HG03139 (cell line): ENCODE data around the gene ACADVL.
"Not testable (repeated sequence)": the region's sequence is repeated elsewhere in the genome, so short reads cannot be mapped to it uniquely, and the experiment has no call there.

Experiments
- ATAC-seq: cut with Tn5 transposase; IDR thresholded peaks from one replicate; pipeline ENCODE4 v1.9.1; 2021; ENCODE audit not compliant: unreplicated experiment

The ACADVL gene

DNA sequence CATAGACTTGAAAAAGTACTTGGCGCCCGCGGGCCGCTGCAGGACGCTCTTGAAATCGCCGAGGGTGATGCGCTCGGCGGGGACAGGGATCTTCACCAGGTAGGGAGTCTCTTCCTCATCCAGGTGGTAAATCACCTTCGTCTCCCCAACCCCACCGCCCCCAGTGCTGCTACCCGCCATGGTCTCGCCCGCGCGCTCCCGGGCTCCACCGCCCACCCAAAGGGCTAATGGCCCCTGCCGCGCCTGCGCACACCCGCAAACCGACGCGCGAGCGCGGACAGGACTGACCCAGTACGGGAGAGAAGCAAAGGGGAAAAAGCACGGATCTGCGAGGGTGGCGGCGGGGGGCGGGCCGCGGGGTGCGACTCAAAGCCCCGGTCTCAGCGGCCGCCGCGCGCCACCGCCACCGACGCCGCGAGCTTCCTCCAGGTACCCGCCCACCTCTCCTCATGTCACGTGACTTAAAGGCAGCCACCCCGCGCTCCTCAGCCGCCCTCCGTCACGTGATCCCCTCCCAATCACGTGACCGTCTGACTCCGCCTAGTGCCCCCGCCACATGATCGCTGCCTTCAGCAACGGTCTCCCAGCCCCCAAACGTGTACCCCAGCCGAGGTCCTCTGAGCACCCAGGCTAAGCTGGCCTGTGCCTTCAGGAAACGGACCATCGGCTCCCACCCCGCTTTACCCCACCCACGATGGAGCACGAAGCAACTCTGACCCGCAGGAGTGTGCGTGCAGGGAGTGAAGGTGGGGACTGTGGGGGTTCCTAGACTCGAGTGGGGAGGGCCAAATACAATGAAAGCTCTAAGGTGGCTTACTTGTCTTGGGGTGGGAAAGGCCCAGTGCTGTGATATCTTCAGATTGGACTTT lies 14.6 kb downstream of the ACADVL start, which contains the start of gene DVL2:
TSS of gene DVL2 (minus strand) at position 435 of the 869 bp plus-strand sequence. CDS start at position 180, 255 bp downstream.
- ATAC-seq: peak; percentile 48

- ATAC-seq: no peak
Observed at GRCh38 chr17:7235693-7236665, 16.2 kb downstream of the ACADVL start.

DNA sequence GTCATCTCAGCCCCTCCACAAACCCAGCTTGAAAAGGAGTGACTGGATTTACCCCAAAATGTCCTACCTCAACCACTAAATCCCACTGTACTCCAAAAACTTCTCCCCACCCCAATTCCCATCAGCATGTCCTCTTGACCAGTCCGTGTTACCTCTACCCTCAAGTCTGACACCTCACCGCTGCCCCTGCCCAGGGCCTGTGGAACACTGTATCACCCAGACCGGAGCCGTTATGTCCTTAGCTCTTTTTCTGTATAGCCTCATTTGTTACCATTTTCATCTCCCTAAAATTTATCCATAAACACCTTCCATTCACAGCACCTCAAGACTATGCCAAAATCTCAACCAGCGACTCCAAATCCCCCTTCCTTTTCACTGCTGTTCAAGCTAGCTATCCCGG lies 17.1 kb downstream of the ACADVL start:
- no peak for ATAC-seq

- ATAC-seq: no peak
Observed at GRCh38 chr17:7237266-7237760, 17.6 kb downstream of the ACADVL start.

- ATAC-seq: no peak
Observed at GRCh38 chr17:7237761-7238419, 18.2 kb downstream of the ACADVL start.

DNA sequence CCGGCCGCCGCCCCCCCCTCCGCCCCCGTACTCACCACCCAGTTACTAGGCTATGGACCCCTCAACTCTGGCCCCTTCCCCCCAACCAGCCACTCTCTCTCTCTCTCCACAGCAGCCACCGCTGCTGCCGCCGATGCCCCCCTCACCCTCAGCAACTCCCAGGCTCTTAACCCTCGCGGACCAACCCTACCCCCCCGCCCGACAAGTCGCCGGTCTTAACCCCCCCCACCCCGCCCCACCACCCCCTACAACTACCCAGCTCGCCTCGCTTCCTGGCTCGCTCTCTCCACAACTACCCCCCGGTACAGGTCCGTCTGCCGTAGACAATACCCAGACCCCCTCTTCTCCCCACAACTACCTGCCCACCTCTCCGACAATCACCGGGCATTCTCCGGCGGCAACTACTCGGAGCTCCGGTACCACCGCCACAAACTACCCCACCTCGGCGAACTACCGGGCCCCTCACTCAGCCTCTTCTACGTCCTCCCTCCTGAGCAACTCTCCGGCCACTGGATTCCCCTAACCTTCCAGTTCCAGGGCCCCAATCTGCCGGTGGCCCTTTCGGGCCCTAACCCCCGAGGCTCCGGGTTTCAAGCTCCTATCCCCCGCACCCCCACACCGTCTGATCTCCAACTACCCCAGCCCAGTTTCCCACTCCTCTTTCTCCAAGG lies 18.8 kb downstream of the ACADVL start:
- no peak for ATAC-seq

DNA sequence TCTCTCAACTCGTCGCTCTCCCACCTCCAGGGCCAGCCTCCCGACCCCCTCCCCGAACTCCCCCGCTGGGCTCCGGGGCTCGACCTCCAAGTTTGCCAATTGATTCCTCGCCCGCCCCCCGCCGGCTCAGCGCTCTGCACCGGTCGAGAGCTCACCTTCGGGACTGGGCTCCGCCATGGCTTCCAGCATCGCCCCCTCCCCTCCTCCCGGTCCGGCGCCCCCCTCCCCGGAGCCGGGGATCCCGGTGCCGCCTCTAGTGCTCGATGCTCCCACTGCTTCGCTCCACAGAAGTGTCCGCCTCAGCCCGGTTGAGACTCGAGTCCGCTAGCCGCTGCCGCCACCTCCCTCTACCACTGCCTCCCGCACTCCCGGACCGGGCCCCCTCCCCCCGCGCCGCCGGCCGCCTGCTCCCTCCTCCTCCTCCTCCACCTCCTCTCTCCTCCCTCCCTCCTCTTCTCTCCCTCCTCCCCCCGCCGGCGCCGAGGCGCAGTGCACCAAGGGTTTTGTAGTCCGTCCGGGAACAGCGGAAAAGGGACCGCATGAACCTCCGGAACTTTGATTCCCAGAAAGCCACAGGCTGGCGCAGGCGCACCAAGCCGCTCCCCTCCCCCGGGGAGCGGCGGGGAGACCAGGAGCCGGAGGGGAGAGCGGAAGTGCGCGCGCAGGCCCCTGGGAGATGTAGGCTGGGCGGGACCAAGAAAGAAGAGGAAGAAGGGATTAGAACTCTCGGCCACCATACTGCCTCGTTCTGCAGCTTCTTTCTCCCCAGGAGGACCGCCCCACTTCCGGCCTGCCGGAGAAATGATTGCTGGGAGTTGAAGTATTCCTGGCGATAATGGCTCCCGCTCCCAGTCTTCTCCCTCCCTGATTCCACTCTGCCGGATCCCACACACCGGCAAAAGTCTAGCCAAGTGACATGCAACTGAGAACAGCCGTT lies 19.6 kb downstream of the ACADVL start, which contains the start of gene PHF23:
TSS of gene PHF23 (minus strand) at position 367 of the 937 bp plus-strand sequence. CDS start at position 189, 178 bp downstream.
- ATAC-seq: peak; percentile 46

- no peak for ATAC-seq
Observed at GRCh38 chr17:7240375-7240774, 20.6 kb downstream of the ACADVL start.

DNA sequence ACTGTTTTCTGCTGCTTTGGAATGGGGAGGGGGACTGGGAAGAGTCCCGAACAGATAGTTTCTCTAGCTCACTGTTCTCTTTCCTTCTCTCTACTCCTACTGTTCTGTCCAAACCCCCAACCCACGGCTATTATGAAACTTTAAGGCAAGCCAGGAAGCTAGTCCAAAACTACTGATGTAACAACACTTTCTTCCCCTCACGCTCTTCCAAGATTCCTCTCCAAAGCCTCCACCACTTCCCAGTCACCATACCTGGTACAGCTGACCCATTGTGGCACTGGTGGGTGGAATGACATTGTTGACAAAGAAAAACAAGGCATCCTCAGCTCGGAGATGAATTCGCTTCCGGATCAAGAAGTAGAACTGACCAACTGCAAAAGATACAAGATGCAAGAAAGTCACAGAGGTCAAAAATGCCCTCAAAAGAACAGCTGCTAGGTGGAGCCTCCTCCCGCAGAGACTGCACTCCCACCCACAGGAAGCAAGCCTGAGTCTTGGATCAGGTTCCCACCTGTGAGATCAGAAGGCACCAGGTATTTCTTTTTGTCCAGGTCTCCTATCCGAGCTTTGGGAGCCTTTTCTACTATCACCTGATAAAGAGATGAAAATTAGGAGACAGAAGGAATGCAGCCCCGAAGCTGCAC lies 21.5 kb downstream of the ACADVL start:
- ATAC-seq: no peak

- ATAC-seq: peak; percentile 28
Observed at GRCh38 chr17:7241783-7242716, 22.3 kb downstream of the ACADVL start, which contains the start of gene GABARAP. TSS of gene GABARAP (minus strand) at chr17:7242449. CDS start at chr17:7242330, 119 bp downstream.

GRCh38 chr17:7242717-7243452 lies 23.1 kb downstream of the ACADVL start:
- ATAC-seq: peak; percentile 28

GRCh38 chr17:7243453-7243729 lies 23.7 kb downstream of the ACADVL start:
- no peak for ATAC-seq

DNA sequence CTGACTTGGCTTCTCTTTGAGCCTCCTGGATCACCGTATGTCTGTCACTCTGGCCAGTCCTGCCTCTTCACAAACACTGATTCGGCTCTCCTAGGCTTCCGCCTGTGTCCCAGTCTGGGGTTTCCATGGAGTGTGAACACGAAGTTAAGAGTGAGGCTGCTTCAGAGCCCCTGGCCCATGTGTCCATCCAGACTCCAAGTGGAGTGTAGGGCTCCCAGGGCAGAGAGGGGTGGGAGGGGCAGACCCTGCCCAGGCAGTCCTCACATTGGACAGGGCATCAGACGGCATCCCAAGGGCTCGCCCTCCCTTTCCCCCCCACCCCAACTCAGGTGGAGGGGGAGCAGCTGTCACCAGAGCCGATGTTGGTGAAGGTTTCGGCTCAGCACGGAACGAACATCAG lies 24.1 kb downstream of the ACADVL start:
- not testable (repeated sequence) for ATAC-seq

GRCh38 chr17:7246779-7247178 lies 27.0 kb downstream of the ACADVL start:
- ATAC-seq: no peak

DNA sequence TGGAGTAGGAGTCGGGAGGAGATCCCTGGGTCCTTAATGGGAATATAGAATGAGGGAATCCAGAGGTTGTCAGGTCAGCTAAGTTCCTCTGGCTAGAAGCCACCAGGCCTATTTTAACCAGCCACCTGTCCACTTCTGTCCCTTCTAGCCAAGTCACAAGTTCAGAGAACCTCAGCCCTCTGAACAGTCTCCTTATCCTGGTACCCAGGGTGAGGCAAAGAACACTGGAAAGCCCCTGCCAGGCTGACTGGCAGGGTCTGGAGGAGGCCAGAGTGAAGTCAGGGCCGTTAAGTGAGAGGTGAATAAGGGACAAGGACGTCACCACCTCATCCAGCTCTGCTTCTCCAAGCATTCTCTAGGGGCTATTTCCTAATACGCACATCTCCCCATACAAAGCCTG lies 29.1 kb downstream of the ACADVL start:
- no peak for ATAC-seq

- ATAC-seq: no peak
Observed at GRCh38 chr17:7249214-7249613, 29.5 kb downstream of the ACADVL start.

DNA sequence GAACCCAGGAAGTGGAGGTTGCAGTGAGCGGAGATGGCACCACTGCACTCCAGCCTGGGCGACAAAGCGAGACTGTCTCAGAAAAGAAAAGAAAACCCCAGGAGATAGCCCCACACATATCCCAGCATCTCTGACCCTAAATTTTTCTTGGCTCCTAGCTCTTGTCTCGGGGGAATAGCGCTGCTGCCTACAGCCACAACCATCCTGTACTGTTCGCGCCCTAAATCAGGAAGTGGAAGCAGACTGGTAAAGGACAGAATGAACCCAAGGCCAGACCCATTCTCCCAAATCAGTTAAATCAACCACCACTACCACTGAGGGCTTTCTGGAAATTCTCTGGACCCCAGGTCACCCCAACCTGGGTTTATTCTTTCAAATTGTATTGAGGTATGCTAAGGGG lies 30.1 kb downstream of the ACADVL start:
- ATAC-seq: no peak
